Keratinocyte (primary cell): ENCODE measurements around the gene SLC10A3. TPM values are rescaled to one million over a fixed set of nuclear protein-coding genes. Genes with fewer than 3 reads are reported as not detected.
A peak's percentile ranks its signal among the peaks of the same experiment; 100 is the strongest.

Experiments
- DNase-seq: peaks from one replicate; pipeline ENCODE4 v3.0.0-alpha.2; 2011; ENCODE audit warnings: low read depth, missing footprints, low spot score
- FAIRE-seq: peaks from 2 replicates; lab custom pipeline; 2011; peaks lifted over from hg19 to GRCh38; lab: Jason Lieb, UNC
- H2AFZ ChIP-seq: 2 replicates; pipeline ENCODE4 v1.6.0; 2012; ENCODE audit warnings: low read length, control low read depth, inconsistent platforms; ENCODE audit not compliant: control insufficient read depth
- H3K27ac ChIP-seq: 2 replicates; pipeline ENCODE4 v1.5.1; 2011; ENCODE audit warnings: low read length; ENCODE audit not compliant: control insufficient read depth, insufficient read depth
- H3K27me3 ChIP-seq: 3 replicates; pipeline ENCODE4 v1.6.0; 2011; ENCODE audit warnings: low read length; ENCODE audit not compliant: control insufficient read depth, insufficient read depth; ENCODE audit errors: extremely low read depth
- H3K36me3 ChIP-seq, 2 experiments: 2 replicates in 1 of 2; 3 replicates in 1 of 2; pipeline ENCODE4 v1.5.1; 2011; ENCODE audit warnings: low read length in 2 of 2, mild to moderate bottlenecking in 1 of 2; ENCODE audit not compliant: control insufficient read depth in 2 of 2, insufficient read depth in 2 of 2; ENCODE audit errors: extremely low read depth in 1 of 2
- H3K4me1 ChIP-seq: 3 replicates; pipeline ENCODE4 v1.5.1; 2011; ENCODE audit warnings: low read length; ENCODE audit not compliant: control insufficient read depth, insufficient read depth; ENCODE audit errors: extremely low read depth
- H3K4me2 ChIP-seq: 3 replicates; pipeline ENCODE4 v1.6.0; 2011; ENCODE audit warnings: low read depth, low read length; ENCODE audit not compliant: control insufficient read depth, insufficient read depth; ENCODE audit errors: extremely low read depth
- H3K4me3 ChIP-seq, 3 experiments: fragments of 200-600 bp in 1 of 3; sonication (generic) in 1 of 3; 2 replicates in 2 of 3; 3 replicates in 1 of 3; pipeline ENCODE4 v1.5.1; 2011 to 2016; ENCODE audit warnings: low read length in 3 of 3, mild to moderate bottlenecking in 3 of 3, control low read depth in 2 of 3, inconsistent platforms in 1 of 3, low read depth in 1 of 3, mixed read lengths in 1 of 3, mixed run types in 1 of 3, moderate library complexity in 1 of 3; ENCODE audit not compliant: control insufficient read depth in 2 of 3, insufficient read depth in 2 of 3; ENCODE audit errors: extremely low read depth in 1 of 3
- H3K79me2 ChIP-seq: 2 replicates; pipeline ENCODE4 v1.6.0; 2012; ENCODE audit warnings: low read length; ENCODE audit not compliant: control insufficient read depth, insufficient read depth
- H3K9ac ChIP-seq: 3 replicates; pipeline ENCODE4 v1.6.0; 2011; ENCODE audit warnings: low read length; ENCODE audit not compliant: control insufficient read depth, insufficient read depth; ENCODE audit errors: extremely low read depth
- H3K9me1 ChIP-seq: 3 replicates; pipeline ENCODE4 v1.6.0; 2011; ENCODE audit warnings: low read length; ENCODE audit not compliant: control insufficient read depth, insufficient read depth; ENCODE audit errors: extremely low read depth
- H3K9me3 ChIP-seq: 2 replicates; pipeline ENCODE4 v1.5.1; 2012; ENCODE audit warnings: low read depth, low read length; ENCODE audit not compliant: control insufficient read depth
- H4K20me1 ChIP-seq: 3 replicates; pipeline ENCODE4 v1.6.0; 2011; ENCODE audit warnings: low read length; ENCODE audit not compliant: control insufficient read depth, insufficient read depth; ENCODE audit errors: extremely low read depth
- CTCF ChIP-seq, 3 experiments: IDR thresholded peaks in 1 of 3; conservative IDR thresholded peaks in 1 of 3; optimal IDR thresholded peaks in 1 of 3; 2 replicates in 2 of 3; 3 replicates in 1 of 3; pipeline versions ENCODE3 to v1.5.1; 2011; ENCODE audit warnings: low read length in 3 of 3, mild to moderate bottlenecking in 3 of 3, moderate library complexity in 2 of 3, control low read depth in 1 of 3, inconsistent platforms in 1 of 3; ENCODE audit not compliant: insufficient read depth in 2 of 3; ENCODE audit errors: extremely low read depth in 1 of 3
- EZH2 ChIP-seq: IDR thresholded peaks from one replicate; pipeline ENCODE4 v1.6.1; 2012; ENCODE audit warnings: inconsistent platforms, mild to moderate bottlenecking, low read length, moderate library complexity
- dilution Hi-C: fragments of 300-500 bp; cut with MboI; formaldehyde crosslinking; loops from one replicate; pipeline ENCODE4 v1.7.0; 2020; ENCODE audit warnings: low sequenced_read_pairs; ENCODE audit not compliant: extremely low pct_ligation_motif_present
- polyA plus RNA-seq, 5 experiments: library from polyadenylated mRNA; depleted of rRNA in 3 of 5; stranded (reverse) in 3 of 5; stranded (forward) in 1 of 5; unstranded in 1 of 5; fragments of >200 nt; gene quantifications; 1 replicate in 1 of 5; 2 replicates in 3 of 5; 3 replicates in 1 of 5; pipeline versions ENCODE4 v1.2.1 to v1.2.3, GENCODE V29; 2011 to 2012; ENCODE audit warnings: missing spikeins in 2 of 5, low read depth in 1 of 5, low replicate concordance in 1 of 5

SLC10A3 gene
- polyA plus RNA-seq, 1 donor (not counting 4 experiments of a cell fraction or from before 2014, with no cell fraction given) = 8.1 TPM

GRCh38 chrX:154441984-154442707 lies 48.3 kb downstream of the SLC10A3 start:
- Histone ChIP-seq H3K36me3 (peaks cover 1 to 7% of the 10 kb centered on the region in 2 experiments), H3K9ac (no peak overlapping the region), H3K27me3 (no peaks in the 10 kb centered on the region), H3K4me1 (peaks cover 17% of the 10 kb centered on the region), H3K27ac (no peak overlapping the region), H3K79me2 (peaks cover 23% of the 10 kb centered on the region), H2AFZ (no peak overlapping the region), H3K9me1 (no peaks in the 10 kb centered on the region), H4K20me1 (peaks cover 5% of the 10 kb centered on the region), H3K4me2 (no peak overlapping the region), H3K4me3 (no peak overlapping the region), H3K9me3 (peaks cover 4% of the 10 kb centered on the region)
- FAIRE-seq (no peak), DNase-seq (peak; percentile 15)
- dilution Hi-C loops = no loop called here
- no peak for TF ChIP-seq CTCF (optimal IDR thresholded peaks at IDR 0.05 in 1 of 3, IDR thresholded peaks at IDR 0.05 in 1 of 3, conservative IDR thresholded peaks at IDR 0.05 in 1 of 3; ENCODE audit: extremely low read depth in 1 of 3, insufficient read depth in 2 of 3, low read length in 3 of 3)
- no peak for TF ChIP-seq EZH2

- H3K4me2 ChIP-seq = no peak overlapping the region
- no peaks in the 10 kb centered on the region for H3K27me3 ChIP-seq
- peaks cover 1 to 7% of the 10 kb centered on the region in 2 experiments for H3K36me3 ChIP-seq
- H4K20me1 ChIP-seq = peaks cover 5% of the 10 kb centered on the region
- FAIRE-seq (no peak), DNase-seq (no peak)
- H3K4me3 ChIP-seq = no peak overlapping the region
- no peak overlapping the region for H3K9ac ChIP-seq
- dilution Hi-C loops = no loop called here
- H2AFZ ChIP-seq = no peak overlapping the region
- H3K79me2 ChIP-seq = peaks cover 24% of the 10 kb centered on the region
- no peak overlapping the region for H3K27ac ChIP-seq
- peaks cover 4% of the 10 kb centered on the region for H3K9me3 ChIP-seq
- H3K9me1 ChIP-seq = no peaks in the 10 kb centered on the region
- H3K4me1 ChIP-seq = peaks cover 17% of the 10 kb centered on the region
- TF ChIP-seq EZH2 (no peak), CTCF (optimal IDR thresholded peaks at IDR 0.05 in 1 of 3, IDR thresholded peaks at IDR 0.05 in 1 of 3, conservative IDR thresholded peaks at IDR 0.05 in 1 of 3; ENCODE audit: extremely low read depth in 1 of 3, insufficient read depth in 2 of 3, low read length in 3 of 3) (no peak)
Observed at GRCh38 chrX:154441564-154441963, 48.9 kb downstream of the SLC10A3 start.
